GM18517 (cell line): ENCODE results near the gene PUM2.
"Not testable (repeated sequence)": the region's sequence is repeated elsewhere in the genome, so short reads cannot be mapped to it uniquely, and the experiment has no call there.

Source experiments
- ATAC-seq: cut with Tn5 transposase; IDR thresholded peaks from one replicate; pipeline ENCODE4 v1.9.1; 2021; ENCODE audit warnings: mild to moderate bottlenecking, moderate library complexity; ENCODE audit not compliant: unreplicated experiment

PUM2 gene

GRCh38 chr2:20240291-20240690, 110.4 kb downstream of the PUM2 start:
- ATAC-seq: not testable (repeated sequence)

GRCh38 chr2:20236496-20236895, 114.1 kb downstream of the PUM2 start:
- ATAC-seq: no peak

GRCh38 chr2:20235655-20236305, 114.9 kb downstream of the PUM2 start:
- no peak for ATAC-seq

GRCh38 chr2:20234597-20234996, 116.0 kb downstream of the PUM2 start:
- not testable (repeated sequence) for ATAC-seq

- no peak for ATAC-seq
These were observed 117.8 kb downstream of the PUM2 start for GRCh38 chr2:20232837-20233207.

GRCh38 chr2:20231598-20232026, 119.0 kb downstream of the PUM2 start:
- ATAC-seq: no peak

GRCh38 chr2:20231159-20231558, 119.5 kb downstream of the PUM2 start:
- no peak for ATAC-seq

GRCh38 chr2:20230114-20230425, 120.6 kb downstream of the PUM2 start:
- no peak for ATAC-seq

- no peak for ATAC-seq
These were observed 121.1 kb downstream of the PUM2 start for GRCh38 chr2:20229322-20230113.

- ATAC-seq: no peak
These were observed 122.6 kb downstream of the PUM2 start for GRCh38 chr2:20227894-20228505.

GRCh38 chr2:20226152-20226545, 124.5 kb downstream of the PUM2 start:
- ATAC-seq: no peak

GRCh38 chr2:20225294-20226151, 125.1 kb downstream of the PUM2 start:
- no peak for ATAC-seq

- no peak for ATAC-seq
These were observed 125.8 kb downstream of the PUM2 start, which contains the start of gene SDC1 for GRCh38 chr2:20224716-20225293. Gene SDC1, minus strand, starts transcription at chr2:20225130. Its CDS starts 263 bp downstream, at chr2:20224867.

GRCh38 chr2:20224164-20224715, 126.4 kb downstream of the PUM2 start:
- no peak for ATAC-seq

- ATAC-seq: no peak
These were observed 127.1 kb downstream of the PUM2 start for GRCh38 chr2:20223407-20224163.

GRCh38 chr2:20222769-20223406, 127.8 kb downstream of the PUM2 start:
- no peak for ATAC-seq

- no peak for ATAC-seq
These were observed 128.5 kb downstream of the PUM2 start for GRCh38 chr2:20222014-20222768.

GRCh38 chr2:20221555-20221973, 129.1 kb downstream of the PUM2 start:
- ATAC-seq: no peak
